HG03064 (cell line): ENCODE measurements around the gene COBL.
"Not testable (repeated sequence)": the region's sequence is repeated elsewhere in the genome, so short reads cannot be mapped to it uniquely, and the experiment has no call there.

Experiments used
- ATAC-seq: cut with Tn5 transposase; IDR thresholded peaks from one replicate; pipeline ENCODE4 v1.9.1; 2021; ENCODE audit warnings: low read depth; ENCODE audit not compliant: unreplicated experiment

Gene COBL

DNA sequence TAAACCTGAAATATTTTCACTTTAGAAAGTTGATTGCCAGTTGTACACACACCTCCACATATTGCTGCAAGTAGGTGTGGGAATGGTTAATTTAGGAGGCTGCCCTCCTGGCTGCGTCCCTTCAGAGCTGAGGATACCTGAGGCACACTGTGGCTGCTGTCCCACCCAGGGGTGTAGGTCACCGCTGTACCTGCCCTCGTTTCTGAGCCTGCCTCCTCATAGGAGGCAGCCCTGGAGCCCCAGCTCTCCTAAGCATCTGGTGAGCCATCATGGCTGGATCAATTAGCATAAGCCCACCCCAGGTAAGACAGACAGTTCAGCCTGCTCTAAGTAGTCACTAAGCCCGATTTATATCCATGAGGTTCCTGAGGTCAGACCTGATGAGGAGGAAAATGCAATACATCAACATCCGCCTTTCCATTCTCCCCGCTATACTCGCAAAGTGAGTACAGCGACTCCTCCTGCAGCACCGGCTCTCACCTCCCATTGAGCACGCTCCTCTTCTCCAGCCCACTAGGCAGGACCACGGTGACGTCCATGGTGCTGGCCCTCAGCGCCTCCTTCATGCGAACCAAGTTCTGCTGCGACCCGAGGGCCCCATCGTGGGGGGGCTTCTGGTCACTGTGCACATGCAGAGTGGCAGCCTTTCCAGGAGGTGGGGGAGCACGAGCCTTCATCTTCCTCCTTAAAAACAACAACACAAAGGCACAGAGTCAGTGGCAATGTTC is 97.2 kb downstream of the COBL start:
- no peak for ATAC-seq

DNA sequence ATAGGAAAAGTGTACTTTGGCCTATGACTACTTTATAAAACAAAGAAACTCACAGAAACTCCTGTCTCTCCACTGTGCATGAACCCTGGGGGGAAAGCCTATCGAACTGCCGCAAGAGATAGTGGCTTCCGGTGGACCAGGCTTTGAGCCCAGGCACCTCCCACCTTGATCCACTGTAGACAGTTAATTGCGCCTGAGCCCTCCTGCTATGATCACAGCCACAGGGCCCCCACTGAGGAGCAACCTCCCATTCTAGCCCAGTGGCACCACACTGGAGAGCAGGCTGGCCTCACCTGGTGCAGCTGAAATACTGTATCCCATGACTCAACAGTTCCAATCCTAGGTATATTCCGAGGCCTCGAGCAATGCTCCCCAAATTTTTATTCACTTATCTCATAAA is 98.8 kb downstream of the COBL start:
- ATAC-seq = no peak

DNA sequence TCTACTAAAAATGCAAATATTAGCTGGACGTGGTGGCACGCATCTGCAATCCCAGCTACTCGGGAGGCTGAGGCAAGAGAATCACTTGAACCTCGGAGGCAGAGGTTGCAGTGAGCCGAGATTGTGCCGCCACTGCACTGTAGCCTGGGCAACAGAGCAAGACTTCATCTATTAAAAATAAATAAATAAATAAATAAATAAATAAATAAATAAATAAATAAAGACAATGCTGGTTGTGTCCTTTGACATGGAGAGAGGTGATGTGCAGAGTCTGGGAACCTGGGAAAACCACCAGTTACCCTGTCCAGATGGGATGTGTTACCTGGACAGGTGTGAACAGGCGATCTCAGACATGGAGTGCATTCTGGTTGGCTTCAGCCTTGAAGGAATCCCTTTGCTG is 102.5 kb downstream of the COBL start:
- ATAC-seq = no peak

DNA sequence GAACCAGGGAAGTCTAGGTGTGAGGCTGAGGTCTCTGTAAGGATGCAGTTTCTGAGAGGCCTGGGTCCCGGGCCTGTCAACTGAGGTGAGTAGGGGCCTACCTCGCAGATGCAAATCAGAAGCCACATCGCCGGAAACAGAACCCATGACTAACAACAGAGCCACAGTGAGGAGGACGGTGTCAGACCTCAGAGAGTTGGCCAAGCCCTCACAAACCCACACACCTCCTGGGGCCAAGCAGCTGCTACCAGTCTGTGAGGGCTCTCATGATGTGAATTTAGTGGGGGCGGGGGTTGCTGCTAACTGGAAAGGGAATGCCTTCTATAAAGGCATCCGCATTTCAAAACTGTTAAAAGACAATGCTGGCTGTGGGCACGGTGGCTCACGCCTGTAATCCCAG is 103.0 kb downstream of the COBL start:
- ATAC-seq = no peak

DNA sequence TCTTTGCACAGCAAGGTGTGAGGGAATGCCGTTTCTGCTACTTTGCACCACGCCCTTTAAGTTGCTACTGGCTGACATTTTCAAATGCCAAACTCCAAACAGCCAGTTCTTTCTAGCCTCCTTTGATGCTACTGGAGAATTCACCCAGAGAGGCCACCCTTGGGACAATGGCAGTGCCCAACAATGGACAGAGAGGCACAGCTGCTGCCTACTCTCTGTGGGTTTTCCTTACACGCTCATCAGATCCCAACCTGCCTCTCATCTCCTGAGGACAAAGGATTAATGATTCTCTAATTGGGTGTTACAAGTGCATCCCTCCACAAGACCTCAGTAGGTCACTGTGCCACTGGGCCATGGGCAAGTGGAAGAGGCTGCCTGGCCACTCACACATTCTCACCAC is 105.8 kb downstream of the COBL start:
- no peak for ATAC-seq

DNA sequence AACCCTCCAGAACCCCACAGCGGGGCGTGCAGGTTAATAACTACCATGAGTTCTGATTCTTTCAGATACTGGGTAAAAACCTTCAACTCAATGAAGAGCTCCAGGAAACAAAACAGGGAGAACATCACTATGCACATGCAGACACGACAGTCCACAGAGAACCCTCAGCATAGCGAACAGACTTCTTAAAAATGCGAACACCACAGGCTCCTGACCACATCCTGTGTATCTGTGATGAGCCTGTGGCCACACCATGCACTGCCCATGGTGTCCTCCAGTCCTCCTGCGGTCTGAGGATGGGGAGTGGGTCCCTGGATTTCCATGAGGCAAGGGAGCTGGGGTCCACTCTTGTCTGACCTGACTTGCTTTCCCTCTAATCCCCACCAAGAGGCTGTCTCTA is 107.2 kb downstream of the COBL start:
- ATAC-seq = no peak

DNA sequence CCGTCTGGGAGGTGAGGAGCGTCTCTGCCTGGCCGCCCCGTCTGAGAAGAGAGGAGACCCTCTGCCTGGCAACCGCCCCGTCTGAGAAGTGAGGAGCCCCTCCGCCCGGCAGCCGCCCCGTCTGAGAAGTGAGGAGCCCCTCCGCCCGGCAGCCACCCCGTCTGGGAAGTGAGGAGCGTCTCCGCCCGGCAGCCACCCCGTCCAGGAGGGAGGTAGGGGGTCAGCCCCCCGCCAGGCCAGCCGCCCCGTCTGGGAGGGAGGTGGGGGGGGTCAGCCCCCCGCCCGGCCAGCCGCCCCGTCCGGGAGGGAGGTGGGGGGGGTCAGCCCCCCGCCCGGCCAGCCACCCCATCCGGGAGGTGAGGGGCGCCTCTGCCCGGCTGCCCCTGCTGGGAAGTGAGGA is 108.5 kb downstream of the COBL start:
- not testable (repeated sequence) for ATAC-seq

DNA sequence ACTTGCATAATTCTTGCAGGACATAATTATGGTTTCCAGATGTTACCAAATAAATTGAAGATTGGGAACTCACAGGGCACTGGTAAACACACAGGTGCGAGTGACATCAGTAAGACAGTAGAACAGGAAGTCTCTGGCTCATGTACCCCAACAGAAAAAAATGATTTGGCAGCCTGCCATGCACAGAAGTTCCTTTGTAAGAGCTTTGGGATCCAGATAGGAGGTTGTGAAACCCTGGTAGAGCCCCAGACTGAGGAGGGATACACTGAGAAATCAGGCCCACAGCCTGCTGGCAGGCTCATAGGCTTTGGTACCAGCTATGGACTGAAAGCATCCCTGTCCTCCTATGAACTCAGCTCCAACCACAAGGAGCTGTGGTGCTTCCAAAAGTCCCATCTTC is 118.0 kb downstream of the COBL start:
- ATAC-seq = no peak

DNA sequence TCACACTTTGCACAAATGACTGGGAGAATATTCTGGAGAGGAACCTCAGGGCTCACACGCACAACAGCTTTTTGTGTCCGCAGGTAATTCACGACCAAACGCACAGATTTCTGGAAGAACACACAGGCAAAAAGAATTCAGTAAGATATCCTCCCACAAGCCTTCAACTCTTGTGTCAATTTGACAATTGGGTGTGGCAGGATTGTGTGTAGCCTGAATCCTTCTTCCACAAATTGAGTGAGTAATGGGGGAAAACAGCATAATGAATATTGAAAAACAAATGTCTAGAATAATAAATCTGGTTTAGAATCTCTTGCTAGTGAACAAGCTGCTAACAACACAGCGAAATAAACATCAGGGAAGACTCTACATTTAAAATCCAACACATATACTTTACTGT is 125.6 kb downstream of the COBL start:
- no peak for ATAC-seq

DNA sequence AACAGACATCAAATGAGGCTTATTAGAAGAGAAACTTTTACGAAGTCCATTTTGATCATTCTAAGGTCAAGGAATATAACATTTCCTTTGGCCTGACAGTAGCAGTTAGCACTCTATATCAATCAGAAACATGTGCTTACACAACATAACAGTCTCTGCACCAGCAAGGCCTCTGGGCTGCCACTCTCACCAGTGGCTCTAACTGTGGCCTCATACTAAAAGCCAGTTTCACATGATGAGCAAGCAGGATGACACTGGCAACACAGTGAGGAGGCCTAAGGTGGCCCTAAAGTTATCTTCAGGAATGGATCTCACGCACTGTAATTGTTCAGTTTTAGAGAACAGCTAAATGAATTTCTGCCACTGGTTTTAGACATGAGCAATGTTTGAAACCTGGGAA is 126.8 kb downstream of the COBL start:
- ATAC-seq = no peak

DNA sequence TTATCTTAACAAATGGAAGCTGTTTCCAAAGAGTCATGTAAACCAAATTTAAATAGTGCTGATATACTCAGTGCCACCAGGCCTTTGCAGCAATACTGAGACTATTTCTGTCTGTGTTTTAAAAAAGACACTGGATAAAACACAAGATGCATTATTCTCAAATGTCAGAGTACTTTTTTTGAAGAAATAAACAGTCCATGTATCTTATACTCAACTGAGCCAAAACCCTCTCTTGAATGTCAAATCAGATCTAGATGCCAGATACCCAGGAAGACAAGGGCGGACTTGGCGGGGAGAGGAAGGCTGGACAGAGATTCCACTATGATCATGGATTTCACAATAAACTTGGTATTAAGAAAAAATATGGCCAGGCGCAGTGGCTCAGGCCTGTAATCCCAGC is 127.6 kb downstream of the COBL start:
- no peak for ATAC-seq

DNA sequence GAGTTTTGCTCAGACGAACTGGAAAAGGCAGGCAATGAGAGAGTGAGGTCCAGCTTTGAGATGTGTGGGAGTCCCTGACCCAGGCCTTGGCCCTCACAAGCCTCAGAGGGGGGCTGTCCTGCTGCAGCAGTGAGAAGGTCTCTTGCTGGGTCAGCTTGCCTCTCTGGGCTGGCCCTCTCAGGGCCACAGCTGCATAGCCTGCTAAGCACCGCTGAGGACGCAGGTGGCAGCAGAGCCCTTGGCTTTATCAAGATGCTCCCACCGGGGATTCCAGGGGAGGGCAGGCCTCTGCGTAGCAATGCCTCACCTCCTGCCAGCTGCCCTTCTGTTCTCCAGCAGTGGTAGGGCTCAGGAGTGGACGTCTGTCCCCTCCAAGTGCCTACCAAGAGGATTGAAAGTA is 128.7 kb downstream of the COBL start:
- ATAC-seq = no peak

DNA sequence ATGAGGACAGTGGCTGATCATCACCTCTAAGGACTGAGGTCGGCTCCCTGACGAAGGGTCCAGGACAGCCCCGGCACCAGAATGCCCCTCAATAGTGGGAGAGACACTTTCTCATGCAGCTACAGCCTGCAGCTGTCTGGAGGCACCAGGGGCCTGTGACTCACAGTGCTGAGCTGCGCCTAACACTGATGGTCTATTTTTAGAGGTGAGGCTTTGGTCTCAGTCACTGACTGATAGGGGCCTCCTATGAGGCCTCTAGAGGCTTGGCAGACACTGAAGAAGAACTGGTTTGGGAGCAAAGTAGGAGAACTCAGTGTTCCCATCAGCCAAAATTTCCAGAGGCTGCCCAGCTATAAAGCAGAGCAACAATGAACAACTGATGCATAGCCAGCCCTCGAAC is 130.1 kb downstream of the COBL start:
- no peak for ATAC-seq

DNA sequence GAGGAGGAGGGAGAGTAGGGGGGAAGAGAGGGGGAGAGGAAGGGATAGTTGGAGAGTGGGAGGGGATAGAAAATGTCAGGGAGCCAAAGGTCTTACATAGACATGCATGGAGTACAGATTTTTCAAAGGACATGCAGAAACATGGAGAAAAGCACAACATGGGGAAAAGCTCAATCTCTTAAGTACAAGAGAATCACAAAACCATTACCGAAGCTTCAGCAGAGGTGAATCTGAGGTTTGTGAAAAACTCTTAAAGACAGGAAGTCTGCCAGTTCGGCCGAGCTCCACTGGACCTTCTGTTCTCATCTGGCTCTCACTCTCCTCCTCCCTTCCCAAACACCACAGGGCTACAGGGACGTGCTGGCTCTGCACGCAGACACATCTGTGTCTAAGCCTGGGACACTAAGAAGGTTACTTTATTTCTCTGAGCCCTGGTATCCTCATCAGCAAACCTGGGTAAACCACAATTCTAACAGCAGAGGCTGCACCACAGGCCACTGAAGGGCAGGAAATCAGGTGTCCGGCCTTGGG is 133.9 kb downstream of the COBL start:
- ATAC-seq = no peak

DNA sequence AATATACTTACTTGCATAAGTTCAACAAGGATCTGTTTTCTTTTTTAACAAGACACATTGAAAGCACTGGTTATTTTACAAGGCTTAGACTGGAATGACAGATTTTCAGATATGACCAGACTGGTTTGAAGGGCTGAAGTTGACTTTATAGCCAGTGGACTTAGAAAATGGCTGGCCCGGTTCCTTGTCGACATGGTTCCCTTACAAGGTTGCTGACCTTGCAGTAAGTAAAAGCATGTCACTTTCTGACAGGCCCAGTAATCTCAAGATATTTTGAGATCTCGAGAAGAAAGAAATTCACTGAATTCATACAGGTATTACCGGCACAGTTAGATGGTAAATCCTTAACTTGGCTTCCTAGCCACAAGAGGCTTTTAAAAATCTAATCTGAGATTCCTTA is 136.5 kb downstream of the COBL start:
- no peak for ATAC-seq

DNA sequence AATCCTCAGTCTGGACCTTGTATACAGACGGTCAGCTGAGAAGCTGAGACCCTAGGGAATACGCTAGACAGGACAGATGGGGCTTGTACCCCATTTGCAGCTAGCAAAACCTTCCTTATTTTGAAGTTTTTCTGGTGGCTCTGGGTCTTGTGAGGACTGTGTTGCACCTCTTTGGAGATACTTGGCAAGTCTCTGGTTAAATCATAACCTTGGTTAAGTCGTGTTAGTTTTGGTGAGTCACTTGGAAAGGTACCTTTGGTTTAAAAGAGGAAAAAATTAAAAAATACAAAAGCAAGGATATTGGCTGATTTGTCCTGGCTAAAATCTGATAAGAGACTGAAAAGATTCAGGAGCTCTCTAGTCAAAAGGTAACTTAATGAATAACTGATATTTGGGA is 140.6 kb downstream of the COBL start:
- ATAC-seq = no peak

DNA sequence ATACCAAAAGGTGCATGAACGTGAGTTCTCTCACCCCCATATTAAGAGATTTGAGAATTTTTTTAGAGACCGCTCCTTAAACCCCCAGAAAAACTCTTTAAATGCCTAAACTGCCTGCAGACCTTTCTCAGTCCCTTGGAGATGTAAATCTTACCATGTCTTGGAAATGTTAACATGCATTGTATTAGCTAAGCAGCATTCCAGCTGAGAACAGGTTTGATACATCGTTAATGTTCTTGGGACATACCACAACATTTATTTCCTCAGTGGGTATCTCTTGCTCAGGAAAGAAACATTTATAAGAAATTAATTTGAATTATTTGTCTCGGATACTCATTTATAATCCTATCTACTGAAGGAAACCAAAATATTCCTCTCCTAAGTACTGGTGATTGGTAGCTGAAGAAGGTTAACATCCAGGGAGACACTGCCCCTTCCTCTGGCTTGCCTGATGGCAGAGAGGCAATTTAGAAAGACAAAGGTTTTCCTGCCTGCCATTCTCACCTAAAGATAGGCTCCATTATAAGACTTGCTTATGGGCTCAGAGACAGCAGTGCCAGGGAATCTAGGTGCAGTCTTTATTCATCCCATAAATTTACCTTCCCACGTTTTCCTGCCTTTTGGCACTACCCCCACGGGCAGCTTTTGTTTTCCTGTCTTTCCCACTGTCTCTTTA is 141.2 kb downstream of the COBL start:
- no peak for ATAC-seq

DNA sequence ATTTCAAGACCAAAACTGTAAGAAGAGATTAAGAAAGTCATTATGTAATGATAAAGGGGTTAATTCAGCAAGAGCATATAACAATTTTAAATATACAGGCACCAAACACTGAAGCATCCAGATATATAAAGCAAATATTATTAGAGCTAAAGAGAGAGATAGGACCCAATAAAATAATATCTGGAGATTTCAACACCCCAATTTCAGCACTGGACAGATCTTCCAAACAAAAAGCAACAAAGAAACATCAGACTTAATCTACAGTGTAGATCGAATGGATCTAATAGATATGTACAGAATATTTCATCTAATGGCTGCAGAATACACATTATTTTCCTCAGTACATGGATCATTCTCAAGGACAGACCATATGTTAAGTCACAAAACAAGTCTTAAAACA is 151.3 kb downstream of the COBL start:
- no peak for ATAC-seq

DNA sequence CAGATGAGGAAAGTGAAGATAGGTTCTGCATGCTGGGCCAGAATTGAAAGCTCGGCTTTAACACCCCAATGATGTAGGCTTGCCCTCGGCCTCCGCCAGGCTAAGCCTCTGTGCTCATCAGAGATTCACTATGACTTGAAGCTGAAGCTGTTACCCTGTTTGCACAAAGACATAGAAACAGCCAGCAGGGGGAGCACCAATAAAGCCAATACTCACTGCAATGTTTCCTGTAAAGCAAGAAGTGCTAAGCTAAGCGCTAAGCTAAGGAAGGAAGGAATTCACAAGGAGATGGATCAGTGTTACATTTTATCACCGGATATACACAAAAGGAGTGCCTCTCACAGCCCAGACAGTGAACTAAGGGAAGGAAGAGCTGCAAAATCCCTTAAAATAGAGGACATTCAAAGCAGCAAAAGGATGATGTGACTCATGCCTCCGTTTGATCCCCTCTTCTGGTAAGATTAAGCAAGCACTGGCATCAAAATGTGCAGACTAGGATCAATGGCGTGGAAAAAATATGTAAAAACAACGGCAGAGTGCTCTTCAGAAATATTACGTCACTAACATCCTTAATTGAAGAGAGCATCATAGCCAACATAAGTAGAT is 153.8 kb downstream of the COBL start:
- ATAC-seq = peak; percentile 83

DNA sequence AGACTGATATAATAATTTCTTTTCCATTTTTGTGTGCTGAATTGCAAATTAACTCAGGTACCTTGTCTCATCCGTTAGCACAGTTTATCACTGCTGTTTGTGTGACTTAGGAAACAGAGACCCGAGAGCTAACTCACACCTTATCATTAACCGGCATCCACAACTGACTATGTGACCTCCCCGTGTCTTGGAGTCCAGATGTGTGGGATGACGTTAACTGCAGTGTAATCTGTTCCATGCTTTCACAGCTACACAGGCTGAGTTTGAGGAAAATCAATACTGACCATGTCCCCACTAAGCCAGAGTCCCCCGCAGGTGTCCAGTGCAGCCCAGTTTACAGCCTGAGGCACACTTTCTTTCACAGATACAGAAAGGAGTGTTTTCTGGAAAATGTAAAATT is 154.7 kb downstream of the COBL start:
- ATAC-seq = no peak

DNA sequence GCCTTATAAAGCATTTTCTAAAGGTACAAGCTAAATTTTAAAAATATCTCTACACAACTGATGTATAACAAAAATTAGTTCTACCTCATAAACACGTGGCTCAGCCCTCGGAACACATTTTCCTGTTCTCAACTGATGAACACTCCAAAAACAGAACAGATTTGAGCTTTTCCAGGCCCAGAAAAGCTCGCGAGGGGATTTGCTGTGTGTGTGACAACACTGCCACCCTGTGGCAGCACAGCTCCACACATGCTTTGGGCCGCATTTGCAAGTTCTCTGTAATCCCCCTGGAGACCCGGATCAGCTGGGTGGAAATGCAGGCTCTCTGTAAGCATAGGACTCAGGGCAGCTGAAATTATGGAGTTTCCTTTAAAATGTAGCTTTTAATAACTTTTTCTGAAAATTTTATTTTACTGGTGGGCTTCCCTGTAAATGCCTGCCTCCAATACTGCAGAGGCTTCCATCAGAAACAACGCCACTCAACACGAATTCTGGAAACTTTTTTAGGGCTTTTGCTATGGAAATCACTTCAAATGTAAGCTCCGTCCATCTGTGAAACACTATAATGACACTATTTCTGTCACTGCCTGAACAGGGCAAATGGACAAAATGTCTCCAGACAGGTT is 155.5 kb downstream of the COBL start:
- ATAC-seq = no peak
